ENCODE measurements around the gene NT5M.

Gene NT5M

GRCh38 chr17:17377071-17377967 is 74.1 kb downstream of the NT5M start:
- no peak for DNase-seq

- DNase-seq = peak in 2 of 3 donors; percentile 43 to 45
Measured at GRCh38 chr17:17379197-17379991, 76.2 kb downstream of the NT5M start.

GRCh38 chr17:17380145-17380925 is 77.2 kb downstream of the NT5M start:
- DNase-seq = no peak

DNA sequence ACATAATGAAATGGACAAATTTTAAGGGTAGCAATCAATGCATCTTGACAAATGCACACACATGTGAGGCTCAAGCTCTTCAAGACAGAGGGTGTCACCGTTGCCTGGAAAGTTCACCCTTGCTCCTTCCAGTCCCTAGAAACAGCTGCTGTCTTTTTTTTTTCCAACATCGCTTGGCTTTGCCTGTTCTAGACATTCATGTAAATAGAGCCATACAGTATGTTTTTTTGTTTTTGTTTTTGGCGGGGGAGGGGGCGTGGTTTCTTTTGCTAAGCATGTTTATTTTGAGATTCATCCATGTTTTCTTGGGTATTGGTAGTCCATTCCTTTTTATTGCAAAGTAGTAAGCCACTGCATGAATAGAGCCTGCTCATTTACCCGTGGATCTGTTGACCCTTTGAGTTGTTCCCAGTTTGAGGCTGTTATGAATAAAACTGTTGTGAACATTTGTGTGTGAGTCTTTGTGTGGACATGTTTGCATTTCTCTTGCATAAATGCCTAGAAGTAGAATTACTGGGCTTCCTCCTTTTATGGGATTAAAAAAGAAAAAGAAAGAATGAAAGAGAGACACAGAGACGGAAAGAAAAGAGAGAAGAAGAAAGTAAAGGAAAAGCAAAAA is 78.4 kb downstream of the NT5M start:
- no peak for DNase-seq

GRCh38 chr17:17382065-17382459 is 78.9 kb downstream of the NT5M start:
- peak in 2 of 3 donors; percentile 24 to 28 for DNase-seq

GRCh38 chr17:17382971-17383370 is 79.8 kb downstream of the NT5M start:
- no peak for DNase-seq

DNA sequence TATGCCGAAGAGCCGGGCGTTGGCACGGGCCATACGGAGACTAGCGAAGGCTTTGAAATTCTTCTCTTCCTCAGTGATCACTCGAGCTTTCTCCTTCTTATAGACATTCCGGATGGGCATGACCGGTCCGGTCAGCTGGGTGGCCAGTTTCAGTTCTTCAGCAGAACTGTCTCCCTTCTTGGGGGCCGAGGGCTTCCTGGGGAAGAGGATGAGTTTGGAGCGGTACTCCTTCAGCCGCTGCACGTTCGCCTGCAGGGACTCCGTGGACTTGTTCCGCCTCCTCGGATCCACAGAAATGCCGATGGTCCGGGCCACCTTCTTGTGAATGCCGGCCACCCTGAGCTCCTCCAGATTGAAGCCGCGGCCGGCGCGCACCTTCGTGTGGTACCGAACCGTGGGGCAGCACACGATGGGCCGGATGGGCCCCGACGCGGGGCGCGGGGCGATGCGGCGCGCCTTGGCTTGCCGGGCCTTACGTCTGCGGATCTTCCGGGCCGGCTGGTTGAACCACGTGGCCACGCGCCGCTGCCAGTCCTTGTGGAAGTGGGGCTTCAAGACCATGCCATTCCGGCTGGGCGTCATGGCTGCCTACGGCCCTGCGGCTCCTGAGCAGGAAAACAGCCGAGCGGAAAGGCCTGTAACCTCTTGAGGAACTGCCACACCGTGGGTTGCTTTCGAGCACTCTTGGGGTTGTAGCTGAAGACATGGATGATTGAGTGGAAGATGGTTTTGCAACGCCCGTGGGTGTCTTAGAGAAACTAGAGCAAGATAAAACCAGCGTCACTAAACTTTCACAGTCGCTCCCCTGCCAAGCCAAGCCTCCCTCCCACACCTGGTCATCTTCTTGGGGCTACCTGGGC is 80.5 kb downstream of the NT5M start:
- peak in 2 of 3 donors; percentile 22 to 56 for DNase-seq

DNA sequence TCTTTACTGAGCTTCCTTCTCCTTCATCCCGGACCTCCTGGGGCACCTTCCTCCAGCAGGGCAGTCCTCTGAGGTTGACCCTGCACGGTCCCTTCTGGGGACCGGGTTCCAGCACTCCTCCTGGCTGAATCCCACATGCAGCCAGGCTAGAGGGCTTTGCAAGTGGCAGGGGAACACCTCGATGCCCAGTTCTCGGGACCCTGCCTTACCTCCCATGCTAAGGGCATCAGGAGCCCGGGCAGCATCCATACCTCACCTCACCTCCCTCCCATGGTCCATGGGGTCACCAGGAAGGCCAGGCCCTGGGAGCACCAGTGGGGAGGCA is 81.1 kb downstream of the NT5M start:
- DNase-seq = no peak

DNA sequence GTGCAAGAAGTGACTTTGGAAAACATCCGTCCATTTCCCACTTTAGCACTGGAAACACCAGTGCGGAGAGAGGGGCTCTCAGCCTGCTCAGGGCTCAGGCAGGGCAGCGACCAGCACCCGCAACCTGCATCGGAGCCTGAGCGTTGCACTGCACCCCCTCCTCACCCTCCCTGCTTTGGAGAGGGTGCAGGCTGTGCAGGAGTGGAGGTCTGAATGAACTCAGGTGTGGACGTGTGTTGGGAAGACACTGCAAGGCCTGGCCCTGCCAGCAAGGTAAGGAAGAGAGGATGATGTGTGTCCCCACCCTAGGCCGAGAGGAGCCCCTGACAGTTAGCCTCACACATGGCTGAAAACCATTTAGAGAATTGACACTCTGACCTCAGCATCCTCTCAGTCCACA is 81.8 kb downstream of the NT5M start:
- DNase-seq = no peak

DNA sequence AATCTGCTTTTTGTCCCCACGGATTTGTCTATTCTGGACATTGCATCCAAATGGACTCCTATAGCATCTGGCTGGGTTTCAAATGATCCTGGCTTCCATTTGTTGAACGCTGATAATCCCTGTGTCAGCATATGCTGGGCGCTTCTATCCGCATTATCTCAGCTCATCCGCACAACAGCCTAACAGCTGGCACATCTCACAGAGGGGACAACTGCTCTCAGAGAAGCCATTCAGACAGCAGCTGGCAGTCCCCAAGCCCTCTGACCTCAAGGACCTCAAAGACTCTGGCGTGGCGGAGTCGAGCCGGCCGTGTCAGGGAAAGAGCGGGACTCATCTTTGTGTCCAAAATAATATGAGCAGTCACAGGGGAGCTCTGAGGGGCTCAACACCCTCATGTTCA is 82.3 kb downstream of the NT5M start:
- DNase-seq = no peak

DNA sequence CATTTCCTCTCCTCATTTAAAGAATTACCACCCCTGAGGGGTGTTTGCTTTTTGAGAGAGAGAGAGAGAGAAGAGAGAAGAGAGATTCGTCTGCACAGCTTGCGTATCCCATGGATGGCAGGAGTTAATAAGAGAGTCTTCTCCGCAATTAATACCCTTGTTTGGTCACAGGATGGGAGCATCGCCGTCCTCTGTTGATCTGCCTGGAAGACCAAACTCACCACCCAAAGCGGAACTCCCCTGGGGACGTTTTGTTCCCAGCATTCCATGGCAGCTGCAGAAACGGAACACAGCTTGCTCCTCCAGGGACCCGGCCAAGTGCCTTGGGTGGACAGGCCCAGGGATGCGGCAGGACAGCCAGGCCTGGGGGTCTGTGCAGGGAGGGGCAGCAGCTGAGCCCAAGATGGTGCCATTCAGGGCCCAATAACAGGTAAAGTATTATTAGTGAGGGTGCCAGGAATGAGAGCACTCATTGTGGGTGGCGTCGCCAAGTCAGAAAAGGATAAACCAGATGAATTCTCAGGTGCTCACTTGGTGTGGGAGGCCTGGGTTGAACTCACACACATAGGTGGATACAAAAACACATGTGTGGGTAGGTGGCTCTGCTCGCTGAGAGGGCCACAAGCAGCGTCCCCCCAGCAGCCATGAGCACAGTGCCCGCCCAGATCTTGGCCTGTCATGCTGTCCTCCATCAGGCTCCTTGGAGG is 83.1 kb downstream of the NT5M start:
- DNase-seq = no peak

GRCh38 chr17:17387017-17387497 is 83.9 kb downstream of the NT5M start:
- DNase-seq = no peak

- peak; percentile 27 to 45 (median 37) for DNase-seq
Measured at GRCh38 chr17:17387498-17388362, 84.6 kb downstream of the NT5M start.

- DNase-seq = no peak
Measured at GRCh38 chr17:17388657-17389496, 85.7 kb downstream of the NT5M start.

DNA sequence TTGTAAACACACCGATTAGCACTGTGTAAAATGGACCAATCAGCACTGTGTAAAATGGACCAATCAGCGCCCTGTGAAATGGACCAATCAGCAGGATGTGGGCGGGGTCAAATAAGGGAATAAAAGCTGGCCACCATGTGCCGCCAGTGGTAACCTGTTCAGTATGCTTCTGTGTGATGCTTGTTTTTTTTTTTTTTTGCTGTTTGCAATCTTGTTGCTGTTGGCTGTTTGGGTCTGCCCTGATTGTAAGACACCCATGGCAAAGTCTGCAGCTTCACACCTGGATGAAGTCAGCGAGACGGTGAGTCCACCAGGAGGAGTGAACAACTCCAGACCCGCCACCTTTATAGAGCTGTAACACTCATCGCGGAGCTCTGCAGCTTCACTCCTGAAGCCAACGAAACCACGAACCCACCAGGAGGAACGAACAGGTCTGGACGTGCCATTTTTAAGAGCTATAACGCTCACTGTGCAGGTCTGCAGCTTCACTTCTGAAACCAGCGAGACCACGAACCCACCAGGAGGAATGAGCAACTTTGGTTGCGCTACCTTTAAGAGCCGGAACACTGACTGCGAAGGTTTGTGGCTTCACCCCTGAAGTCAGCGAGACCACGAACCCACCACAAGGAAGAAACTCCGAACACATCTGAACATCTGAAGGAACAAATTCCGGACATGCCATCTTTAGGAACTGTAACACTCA is 88.6 kb downstream of the NT5M start:
- DNase-seq = no peak

GRCh38 chr17:17393976-17394375 is 90.8 kb downstream of the NT5M start:
- DNase-seq = no peak

- DNase-seq = no peak
Measured at GRCh38 chr17:17394494-17394893, 91.3 kb downstream of the NT5M start.

- DNase-seq = no peak
Measured at GRCh38 chr17:17395246-17395802, 92.2 kb downstream of the NT5M start.
